H54 (cell line): ENCODE results near the gene CCNDBP1.
"Not testable (repeated sequence)": the region's sequence is repeated elsewhere in the genome, so short reads cannot be mapped to it uniquely, and the experiment has no call there.

Experiments used
- DNase-seq: peaks from one replicate; pipeline ENCODE4 v3.0.0; 2011; ENCODE audit warnings: low spot score, mixed read lengths; ENCODE audit not compliant: insufficient read length
- FAIRE-seq: peaks from 3 replicates; lab custom pipeline; 2011; peaks lifted over from hg19 to GRCh38; lab: Jason Lieb, UNC
- POLR2A ChIP-seq: IDR thresholded peaks from 2 replicates; pipeline ENCODE4 v1.6.1; 2011; ENCODE audit warnings: low read depth, mild to moderate bottlenecking, low read length

The CCNDBP1 gene, protein sequence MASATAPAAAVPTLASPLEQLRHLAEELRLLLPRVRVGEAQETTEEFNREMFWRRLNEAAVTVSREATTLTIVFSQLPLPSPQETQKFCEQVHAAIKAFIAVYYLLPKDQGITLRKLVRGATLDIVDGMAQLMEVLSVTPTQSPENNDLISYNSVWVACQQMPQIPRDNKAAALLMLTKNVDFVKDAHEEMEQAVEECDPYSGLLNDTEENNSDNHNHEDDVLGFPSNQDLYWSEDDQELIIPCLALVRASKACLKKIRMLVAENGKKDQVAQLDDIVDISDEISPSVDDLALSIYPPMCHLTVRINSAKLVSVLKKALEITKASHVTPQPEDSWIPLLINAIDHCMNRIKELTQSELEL

DNA sequence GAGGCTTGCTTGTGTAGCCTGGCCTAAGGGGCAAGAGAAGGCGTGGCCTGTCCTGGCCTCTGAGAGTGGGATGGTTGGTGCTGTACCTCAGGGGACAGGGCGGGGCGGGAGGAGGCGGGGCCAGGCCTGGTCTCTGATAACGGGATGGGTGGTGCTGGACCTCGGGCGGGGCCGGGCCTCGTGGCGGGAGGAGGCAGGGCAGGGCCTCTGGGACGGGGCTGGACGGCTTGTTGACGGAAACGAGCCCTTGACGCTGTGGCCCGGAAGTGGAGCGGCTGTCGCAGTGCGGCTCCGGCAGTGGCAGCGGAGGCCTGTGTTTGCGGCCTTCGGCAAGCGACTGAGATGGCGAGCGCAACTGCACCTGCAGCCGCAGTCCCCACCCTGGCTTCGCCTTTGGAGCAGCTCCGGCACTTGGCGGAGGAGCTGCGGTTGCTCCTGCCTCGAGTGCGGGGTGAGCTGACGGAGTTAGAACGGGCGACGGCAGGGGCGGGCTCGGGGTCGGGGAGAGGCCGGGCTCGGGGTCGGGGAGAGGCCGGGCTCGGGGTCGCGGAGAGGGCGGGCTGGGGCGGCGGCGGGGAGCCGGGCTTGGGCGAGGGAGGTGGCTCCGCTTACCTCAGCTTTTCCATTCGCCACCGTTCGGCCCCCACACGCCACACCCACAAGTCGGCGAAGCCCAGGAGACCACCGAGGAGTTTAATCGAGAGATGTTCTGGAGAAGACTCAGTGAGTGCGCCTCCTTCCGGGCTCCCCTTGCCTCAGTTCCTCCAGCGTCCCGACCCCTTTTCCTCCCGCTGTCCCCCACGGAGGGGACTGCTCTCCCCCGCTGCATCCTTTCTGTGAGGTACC is at the start of gene CCNDBP1:
TSS of gene CCNDBP1 (plus strand) at position 247 of the 846 bp plus-strand sequence. CDS start at position 343, 96 bp downstream.
- DNase-seq (peak; percentile 96), FAIRE-seq (peak; percentile 99)
- TF ChIP-seq POLR2A: peak; percentile 81

- no peak for TF ChIP-seq POLR2A
- FAIRE-seq: no peak
- DNase-seq: no peak
Measured at GRCh38 chr15:43143203-43143941, 41.8 kb upstream of the CCNDBP1 start.

DNA sequence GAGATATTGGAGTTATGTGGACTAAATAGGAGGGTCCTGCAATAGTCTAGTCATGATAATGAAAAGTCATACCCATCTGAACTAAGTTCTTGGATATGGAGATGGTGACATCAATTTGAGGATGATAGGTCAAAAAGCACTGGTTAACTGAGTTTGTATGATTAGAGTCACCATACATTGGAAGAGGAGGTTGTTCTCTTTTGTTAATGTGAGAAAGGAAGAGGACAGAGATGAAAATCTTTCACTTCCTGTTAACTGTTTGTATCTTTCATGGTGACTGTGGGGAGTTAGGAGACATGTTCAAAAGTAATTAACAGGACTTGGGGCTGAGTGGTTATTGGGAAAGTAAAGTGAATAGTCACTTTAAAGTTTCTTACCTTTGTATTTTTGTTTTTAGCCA is 40.7 kb upstream of the CCNDBP1 start:
- DNase-seq (no peak), FAIRE-seq (no peak)
- TF ChIP-seq POLR2A: no peak

GRCh38 chr15:43146184-43146583 is 39.0 kb upstream of the CCNDBP1 start:
- FAIRE-seq (no peak), DNase-seq (no peak)
- no peak for TF ChIP-seq POLR2A

- DNase-seq (peak; percentile 51), FAIRE-seq (peak; percentile 91)
- TF ChIP-seq POLR2A: no peak
Measured at GRCh38 chr15:43150191-43150929, 34.8 kb upstream of the CCNDBP1 start.

DNA sequence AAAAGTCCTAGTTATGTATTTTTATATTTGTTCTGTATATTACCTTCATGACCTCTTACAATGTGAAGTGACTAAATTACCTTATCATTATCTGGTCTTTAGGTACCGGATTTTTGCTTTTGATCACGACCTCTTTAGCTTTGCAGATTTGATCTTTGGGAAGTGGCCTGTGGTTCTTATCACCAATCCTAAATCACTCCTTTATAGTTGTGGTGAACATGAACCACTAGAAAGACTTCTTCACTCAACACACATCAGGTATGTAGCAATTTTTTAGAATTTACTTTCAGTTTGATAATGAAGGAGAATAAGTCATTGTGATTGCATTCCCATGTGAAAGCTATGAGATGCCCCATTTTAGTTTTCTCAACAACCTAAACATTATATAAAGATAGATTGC is 33.5 kb upstream of the CCNDBP1 start:
- no peak for TF ChIP-seq POLR2A
- FAIRE-seq (peak; percentile 15), DNase-seq (no peak)

GRCh38 chr15:43153269-43153668 is 31.9 kb upstream of the CCNDBP1 start:
- DNase-seq (no peak), FAIRE-seq (peak; percentile 60)

GRCh38 chr15:43165801-43166325 is 19.3 kb upstream of the CCNDBP1 start:
- peak; percentile 6 for FAIRE-seq
- DNase-seq: no peak
- no peak for TF ChIP-seq POLR2A

More at GRCh38 chr15:43153269-43153668, 31.9 kb upstream of the CCNDBP1 start:
- TF ChIP-seq POLR2A: no peak

GRCh38 chr15:43167261-43167660 is 17.9 kb upstream of the CCNDBP1 start:
- not testable (repeated sequence) for FAIRE-seq, DNase-seq

GRCh38 chr15:43168192-43169107 is 16.8 kb upstream of the CCNDBP1 start:
- peak; percentile 89 for FAIRE-seq
- TF ChIP-seq POLR2A: no peak
- DNase-seq: no peak

DNA sequence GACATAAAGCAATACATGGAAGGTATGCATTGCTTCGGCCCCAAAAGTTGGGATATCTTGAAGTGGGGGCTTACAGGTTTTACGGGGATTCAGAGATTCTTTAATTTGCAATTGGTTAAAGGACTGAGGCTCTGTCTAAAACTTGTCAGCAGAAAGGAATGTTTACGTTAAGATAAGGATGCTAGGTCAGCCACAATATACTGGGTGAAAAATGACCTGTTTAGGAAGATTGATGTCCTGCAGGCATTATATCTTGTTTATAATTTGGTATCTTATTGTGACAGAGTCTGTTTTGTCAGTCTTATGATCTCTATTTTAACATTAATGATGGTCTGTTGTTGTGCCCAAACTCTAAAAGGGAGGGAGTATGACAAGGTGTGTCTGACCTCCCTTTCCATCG is 15.3 kb upstream of the CCNDBP1 start:
- TF ChIP-seq POLR2A: no peak
- FAIRE-seq: peak; percentile 73
- DNase-seq: no peak

GRCh38 chr15:43175656-43176309 is 9.4 kb upstream of the CCNDBP1 start:
- not testable (repeated sequence) for FAIRE-seq, DNase-seq

- FAIRE-seq: not testable (repeated sequence)
Measured at GRCh38 chr15:43177147-43177546, 8.1 kb upstream of the CCNDBP1 start.

More at GRCh38 chr15:43177147-43177546, 8.1 kb upstream of the CCNDBP1 start:
- not testable (repeated sequence) for DNase-seq
